Activated CD4-positive, alpha-beta T cell treated with anti-CD3 and anti-CD28 coated beads, Interleukin-10, Interleukin-2, amounts not matched to agents 100 ng/mL and 50 ng/mL, durations not matched to agents 16 hours and 8 hours (primary cell): Measurements from ENCODE around the gene OSGEP.

Experiments
- DNase-seq: peaks from one replicate; pipeline ENCODE4 v3.0.0-alpha.2; 2020

Gene OSGEP

DNA sequence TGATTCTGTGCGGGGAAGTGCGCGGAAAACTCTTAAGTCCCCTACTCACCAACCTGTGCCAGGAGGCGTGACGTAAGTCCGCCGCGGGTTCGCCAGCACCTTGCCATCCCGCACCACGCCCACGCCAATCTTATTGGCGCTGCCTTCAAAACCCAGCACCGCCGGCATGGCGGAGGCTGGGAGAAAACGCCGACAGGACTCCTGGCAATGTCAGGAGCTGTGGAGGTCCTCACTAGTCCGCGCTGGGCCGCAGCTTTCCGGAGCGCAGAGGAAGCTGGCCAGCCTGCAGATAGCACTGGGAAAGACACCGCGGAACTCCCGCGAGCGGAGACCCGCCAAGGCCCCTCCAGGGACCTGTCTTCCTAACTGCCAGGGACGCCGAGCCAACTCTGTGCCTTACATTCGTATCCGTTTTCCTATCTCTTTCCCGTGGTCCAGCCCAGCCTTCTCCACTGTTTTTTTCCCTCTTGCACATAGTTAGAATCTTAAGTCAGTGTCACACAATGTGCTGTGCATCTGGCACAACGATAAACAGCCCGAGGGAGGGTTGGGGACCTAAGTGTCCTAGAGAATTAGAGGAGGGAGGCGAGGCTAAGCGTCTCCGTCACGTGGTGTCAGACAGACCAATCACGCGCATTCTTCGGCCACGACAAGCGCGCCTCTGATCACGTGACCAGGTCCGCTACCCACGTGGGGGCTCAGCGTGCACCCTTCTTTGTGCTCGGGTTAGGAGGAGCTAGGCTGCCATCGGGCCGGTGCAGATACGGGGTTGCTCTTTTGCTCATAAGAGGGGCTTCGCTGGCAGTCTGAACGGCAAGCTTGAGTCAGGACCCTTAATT lies at the start of gene OSGEP, which contains the start of gene APEX1:
OSGEP (minus strand) TSS at position 297 of the 839 bp plus-strand sequence; CDS start at position 168, 129 bp downstream.
APEX1 (plus strand) TSS at position 711 of the 839 bp plus-strand sequence. CDS start 420 bp downstream, outside the sequence.
- DNase-seq = peak; percentile 99

DNA sequence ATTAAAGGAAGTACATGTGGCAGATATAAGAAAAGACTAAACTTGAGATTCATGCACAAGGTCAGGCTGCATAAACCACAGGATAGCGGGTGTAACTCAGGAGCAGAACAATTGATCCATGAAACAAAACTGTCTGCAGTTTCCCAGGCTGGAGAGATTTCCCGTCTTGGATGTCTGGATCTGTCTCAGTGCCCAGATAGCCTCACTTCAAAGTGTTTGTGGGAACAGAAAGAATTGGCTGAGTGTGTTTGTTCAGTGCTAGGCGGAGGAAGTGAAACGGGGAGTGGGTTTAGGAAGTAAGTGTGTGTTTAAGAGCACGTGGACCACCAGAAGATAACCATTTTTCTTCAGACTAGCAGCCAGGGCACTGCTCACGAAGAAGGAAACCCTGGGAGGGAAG lies 49.3 kb upstream of the OSGEP start:
- no peak for DNase-seq

DNA sequence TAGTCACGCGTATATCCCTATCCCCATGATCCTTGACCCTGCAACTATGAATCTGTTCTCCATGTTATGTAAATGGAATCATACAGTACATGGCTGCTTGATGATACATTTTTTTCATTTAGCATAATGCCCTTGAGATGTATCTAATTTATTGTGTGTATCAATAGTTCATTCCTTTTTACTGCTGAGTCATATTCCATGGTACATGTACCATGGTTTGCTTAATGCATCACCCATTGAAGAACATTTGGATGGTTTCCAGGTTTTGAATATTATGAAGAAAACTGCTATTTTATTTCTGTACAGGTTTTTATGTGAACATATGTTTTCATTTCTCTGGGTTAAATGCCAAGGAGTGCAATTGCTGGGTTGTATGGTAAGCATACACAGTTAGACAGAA lies 46.7 kb upstream of the OSGEP start:
- DNase-seq = no peak

DNA sequence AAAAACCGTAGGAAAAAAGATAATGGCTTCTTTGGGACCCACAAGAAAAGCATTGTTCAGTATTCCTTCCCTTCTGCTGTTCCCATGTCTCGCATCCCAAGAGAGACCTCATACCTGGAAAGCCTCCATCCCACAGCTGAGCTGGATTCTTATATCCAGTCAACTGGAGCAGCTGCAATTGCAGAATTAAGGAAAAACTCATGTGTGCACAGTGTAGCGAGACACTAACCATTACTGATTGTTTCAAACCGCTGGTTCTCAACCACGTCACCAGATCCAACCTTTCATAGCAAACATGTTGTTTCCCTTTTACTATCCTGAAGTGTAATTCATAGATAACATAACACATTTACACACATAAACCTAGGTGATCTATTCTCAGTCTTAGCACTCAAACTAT lies 45.3 kb upstream of the OSGEP start:
- no peak for DNase-seq

DNA sequence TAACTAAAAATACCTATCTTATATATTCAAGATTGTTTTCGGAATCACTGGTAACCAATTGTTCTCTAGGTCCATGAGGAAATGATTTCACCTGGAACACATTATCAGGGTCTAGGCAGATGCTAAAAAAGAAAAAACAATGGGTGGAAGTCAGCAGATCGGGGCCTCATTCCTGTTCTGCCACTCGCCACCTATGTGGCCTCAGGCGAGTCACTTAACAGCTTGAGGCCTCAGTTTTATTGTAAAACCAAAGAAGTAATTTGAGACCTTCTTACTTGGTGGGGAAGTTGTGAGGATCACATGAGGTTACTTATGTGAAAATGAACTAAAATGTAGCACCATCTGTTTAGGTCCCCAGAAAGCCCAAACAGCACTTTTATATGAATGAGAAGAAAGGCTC lies 44.5 kb upstream of the OSGEP start:
- DNase-seq = peak; percentile 13

DNA sequence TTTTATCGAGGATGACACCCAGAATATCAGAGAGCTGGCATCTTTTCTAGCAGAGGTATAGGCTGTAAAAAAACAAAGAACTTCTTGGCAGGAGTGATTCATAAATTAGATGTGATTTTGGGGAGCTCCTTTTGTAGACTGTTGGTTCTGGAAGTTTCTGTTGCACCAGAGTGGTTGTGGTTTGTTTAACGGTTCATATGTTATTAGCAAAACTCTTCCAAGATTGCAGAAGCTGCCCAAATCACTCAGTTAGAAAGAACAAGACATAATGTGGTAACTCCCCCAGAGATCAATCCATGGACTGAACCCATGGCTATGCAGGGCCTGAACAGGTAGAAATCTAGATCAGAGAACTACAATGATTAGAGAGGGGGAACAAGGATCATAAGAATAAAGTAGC lies 44.0 kb upstream of the OSGEP start:
- DNase-seq = no peak

DNA sequence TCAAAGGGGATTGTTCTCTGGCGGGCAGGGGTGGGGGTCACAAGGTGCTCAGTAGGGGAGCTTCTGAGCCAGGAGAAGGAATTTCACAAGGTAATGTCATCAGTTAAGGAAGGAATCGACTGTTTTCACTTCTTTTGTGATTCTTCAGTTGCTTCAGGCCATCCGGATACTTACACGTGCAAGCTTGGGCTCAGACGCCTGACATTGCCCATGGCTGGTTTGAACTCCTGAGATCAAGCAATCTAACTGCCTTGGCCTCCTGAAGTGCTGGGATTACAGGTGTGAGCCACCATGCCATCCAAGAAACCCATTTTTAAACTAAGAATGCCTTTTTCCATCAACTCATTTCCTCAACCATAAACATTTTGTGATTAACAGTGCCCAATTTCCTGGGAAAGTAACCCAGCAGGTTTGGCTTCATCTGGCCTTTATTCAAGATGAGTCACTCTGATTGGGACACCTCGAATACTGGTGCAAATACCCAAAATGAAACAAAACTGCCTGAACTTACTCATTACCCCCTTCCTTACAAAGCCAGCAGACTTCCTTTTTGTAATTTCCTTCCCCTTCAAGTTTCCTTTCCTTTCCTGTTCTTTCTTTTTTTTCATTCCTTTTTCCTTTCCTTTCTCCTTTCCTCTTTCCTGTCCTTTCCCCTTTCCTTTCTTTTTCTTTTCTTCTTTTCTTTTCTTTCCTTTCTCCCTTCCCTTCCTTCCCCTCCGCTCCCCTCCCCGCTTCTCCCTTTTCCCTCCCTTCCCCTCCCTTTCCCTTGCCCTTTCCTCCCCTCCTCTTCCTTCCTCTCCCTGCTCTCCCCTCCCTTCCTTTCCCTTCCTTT lies 40.5 kb upstream of the OSGEP start:
- peak; percentile 57 for DNase-seq

DNA sequence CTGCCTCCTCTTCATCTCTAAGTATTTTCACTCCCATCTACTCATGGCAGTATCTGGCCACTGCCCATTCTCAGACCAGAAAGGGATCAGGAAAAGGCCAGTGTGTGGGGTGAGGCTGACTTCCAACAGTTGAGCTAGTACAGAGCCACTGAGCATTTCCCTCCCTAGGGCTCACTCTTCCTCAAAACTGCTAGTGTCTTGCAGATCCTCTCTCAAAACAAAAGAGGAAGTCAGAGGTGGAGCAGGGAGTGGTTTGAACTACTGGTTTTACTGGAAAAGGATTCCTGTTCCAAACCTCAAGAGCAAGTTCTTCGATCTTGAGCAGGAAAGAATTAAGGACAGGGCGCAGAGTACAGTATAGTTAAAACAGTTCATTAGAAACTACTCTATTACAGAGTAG lies 39.0 kb upstream of the OSGEP start:
- DNase-seq = no peak

DNA sequence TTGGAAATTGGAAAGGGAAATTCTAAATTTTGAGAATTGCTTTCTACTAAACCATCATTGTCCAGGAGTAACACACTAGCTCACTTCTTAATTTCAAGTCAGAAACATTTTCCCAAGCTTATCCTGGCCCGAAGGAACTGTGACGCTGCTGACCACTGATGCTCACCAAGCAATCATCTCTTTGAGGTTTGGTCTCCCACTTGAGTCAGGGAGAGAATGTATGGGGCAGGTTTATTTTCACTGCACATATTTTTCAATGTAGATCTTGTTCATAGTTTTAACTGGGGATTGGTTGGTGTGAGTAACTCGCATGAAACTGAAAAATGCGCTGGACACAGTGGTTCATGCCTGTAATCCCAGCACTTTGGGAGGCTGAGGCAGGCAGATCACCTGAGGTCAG lies 37.9 kb upstream of the OSGEP start:
- DNase-seq = no peak

DNA sequence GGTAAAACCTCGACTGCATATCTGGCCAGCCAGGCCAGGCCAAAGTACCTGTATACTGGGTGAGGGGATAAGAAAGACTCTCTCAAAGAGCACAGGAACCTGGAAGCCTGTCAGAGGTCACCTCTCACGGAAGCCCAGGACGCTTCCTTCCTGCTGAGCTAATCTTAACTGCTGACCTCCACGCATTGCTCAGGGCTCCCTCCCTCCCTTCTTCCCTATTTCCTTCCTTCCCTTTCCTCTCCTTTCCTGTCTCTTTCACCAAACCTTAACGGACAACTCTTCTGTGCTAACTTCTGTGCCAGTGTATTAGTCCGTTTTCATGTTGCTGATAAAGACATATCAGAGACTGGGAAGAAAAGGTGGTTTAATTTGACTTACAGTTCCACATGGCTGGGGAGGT lies 36.0 kb upstream of the OSGEP start:
- DNase-seq = no peak

DNA sequence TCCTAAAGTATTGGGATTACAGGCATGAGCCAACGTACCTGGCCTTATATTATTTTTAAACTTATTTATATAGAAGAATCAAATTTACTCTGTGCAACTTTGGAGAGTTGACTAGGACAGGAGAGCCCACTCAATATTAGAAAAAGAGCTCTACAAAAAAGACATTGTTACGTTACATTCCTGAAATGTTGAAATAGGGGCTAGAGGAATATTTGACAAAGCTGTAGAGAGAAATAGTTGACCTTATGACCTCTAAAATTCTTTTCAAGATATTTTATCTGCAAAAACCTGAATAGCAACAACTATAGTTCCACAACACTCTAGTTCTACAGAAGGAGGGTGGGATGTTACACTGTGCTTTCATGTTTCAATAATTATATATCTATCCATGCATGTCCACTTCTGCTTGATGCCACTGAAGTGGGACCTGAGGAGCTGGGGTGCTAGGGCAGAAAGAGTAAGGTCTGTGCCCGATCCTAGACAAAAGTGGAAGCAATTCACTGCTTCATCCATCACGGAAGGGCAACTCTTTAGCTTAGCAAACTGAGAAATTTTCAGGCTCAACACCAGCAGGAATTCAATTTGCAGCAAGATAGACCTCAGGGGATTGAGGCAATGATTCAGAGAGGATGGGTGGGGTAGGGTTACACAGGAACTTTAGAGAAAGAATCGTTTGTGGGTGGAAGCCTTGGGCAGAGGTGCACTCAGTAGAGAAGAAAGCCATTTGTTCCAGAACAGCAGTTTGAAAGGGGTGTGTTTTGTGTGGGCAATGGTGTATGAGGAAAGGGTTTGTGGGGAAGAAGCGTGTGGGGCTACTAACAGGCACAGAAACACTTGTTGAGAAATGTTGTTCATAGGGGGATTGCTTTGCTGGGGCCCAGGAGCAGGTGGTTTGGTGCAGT lies 34.7 kb upstream of the OSGEP start:
- DNase-seq = no peak

DNA sequence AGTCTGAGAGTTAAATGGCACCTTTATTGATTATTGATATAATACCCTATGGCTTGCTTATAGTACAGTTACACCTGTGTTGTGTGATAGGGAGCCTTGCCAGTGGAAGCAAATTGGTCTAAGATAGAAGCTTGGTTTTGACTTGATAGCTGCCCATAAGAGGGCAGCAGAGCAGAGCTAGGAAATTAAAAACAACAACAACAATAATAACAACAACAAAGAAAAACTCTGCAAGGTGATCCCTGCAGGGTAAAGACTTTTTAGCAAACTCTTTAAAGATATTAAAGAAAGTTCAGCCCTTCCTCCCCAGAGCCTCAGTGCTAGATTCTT lies 32.7 kb upstream of the OSGEP start:
- no peak for DNase-seq

DNA sequence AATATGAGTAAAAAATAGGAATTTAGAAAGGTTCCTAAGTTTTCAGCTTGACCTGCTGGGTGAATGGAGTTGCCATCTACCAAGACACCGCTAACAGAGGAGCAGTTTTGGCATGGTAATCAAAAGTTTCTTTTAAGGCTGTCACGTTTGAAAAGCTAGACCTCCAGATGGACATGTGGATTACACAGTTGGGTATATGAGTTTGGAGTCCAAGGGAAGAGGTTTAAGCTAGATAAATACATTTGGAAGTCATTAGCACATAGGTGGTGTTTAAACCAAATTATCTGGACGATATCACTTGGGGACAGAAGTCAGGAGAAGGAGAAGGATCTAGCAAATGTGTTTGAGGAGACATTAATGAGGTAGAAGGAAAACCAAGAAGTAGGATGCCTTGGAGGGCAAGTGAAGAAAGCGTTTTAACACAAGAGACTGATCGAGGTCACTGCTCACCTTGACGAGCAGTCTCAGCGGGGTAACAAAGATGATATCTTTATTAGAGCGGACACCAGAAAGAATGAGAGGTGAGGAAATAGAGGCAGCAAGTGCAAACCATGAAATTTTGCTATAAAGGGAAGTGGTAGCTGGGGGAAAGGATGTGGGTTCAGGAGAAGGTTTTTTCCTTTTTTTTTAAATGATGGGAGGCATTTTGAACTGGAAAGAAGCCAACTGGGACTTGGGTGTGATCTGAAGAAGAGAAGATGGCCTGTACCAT lies 32.2 kb upstream of the OSGEP start:
- DNase-seq = no peak

DNA sequence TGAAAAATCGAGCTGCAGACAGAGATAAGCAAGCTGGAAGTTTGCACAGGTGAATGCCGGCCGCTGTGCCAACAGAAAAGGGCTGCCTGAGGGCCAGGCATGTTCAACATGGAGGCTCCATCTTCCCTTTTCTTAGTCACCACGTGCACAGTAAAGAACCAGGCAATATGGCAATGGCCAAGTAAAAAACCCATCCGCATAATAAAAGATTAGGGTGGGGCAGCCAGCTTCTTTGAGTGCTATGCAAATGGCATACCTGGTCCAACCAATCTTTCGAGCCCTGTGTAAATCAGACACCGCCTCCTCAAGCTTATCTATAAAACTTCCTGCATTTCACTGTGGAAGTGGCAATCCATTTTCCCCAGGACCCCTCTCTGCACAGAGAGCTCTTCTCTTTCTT lies 31.3 kb upstream of the OSGEP start:
- DNase-seq = no peak

DNA sequence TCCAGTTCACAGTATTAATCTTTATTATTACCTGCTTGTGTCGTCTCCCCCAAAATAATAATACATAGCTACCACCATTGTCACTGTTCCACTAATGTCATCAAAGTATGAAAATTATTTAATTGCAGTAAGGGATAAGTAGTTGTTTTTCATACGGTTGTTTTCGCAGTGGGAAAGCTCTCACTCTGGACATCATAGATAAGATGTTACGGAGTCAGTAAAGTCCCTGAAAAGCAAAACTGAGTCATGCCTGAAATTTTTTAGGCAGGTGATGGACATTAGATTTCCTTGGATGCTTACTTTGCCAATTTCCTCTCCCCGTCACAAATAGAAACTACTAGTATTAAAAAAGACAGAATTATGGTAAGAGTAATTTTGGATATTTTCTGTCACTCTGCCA lies 27.8 kb upstream of the OSGEP start:
- DNase-seq = no peak

DNA sequence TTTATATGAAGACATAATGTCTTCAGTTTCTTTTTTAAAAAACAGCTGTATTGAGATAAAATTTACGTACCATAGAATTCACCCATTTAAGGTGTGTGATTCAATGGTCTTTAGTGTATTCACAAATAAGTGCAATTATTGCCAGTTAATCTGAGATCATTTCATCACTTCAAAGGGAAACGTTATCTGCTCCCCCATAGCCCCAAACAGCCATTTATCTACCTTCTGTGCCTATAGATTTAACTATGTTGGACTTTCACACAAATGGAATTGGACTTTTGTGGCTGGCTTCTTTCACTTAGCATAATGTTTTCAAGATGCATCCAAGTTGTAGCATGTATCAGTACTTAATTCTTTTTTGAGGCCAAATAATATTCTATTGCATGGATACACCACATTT lies 24.3 kb upstream of the OSGEP start:
- DNase-seq = no peak

DNA sequence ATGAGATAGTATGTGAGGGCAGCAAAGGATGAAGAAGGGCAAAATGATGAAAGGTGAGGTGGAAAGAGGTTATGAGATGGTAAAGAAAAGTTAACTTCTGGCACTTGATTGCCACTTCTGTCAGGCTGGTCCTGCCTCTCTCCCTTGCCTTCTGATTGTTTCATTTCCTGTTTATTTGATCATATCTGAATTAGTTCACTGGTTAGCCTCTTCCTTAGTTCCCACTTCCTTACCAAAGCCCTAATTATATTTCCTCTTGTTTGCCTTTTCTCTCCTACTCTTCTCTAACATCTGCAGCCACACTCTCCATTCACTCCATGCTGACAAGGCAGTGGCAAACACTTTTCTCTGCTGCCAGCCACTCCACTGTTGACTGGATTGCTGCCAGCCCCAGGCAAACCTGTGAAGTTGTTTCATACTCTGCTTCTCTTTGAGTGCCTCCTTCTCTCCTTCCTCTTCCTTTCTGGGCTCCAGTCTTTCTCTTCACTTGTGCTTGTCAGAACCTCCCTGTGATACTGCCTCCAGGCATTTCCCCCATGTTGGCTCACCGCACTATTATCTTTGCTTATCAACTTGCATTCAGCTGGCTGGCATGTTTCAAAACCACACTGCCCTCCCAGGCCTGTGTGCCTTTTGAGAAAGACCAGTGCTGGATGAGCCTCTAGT lies 22.7 kb upstream of the OSGEP start:
- DNase-seq = peak; percentile 44

DNA sequence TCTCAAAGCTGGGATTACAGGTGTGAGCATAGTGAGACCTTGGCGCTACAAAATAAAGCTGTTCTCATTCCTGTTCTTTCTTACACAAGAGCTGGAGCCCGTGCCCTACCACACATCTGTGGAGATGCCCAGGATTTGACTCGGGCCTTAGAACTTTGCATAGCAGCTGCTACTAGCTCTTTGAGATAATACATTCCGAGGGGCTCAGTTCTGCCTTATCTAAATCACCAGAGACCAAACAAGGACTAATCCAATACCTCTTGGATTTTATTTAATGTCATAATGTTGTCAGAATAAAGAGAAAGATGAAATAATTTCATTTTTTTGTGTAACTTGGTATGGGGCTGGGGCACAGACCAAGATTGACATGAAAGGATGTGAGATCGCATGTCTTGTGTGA lies 22.2 kb upstream of the OSGEP start:
- DNase-seq = no peak

DNA sequence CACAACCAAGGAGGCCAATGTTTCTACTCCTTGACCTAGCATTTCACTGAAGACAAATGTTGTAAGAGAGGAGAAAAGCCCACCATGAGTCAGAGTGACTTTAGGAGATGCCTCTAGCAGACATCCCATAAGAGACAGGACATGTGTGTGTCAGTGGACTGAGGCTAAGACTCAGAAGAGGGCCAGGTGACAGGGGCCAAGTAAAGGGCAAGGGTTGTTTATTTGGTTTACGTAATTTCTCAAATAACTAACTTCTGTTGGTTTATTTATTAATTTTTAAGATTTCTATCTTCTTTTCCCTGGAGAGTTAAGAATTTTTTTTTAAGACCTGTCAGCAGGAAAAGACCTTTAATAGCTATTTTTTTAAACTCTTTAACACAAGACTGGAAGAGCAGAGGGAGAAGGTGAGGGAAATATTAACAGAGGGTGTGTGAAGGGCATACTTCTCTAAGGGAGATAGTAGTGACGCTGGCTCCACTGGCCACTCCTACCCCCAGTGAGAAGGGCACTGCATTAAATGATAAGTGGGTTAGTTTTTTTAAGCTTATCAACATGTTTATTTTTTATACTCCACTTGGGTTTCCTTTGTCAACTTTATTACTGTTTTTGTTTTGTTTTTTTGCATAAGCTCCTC lies 18.0 kb upstream of the OSGEP start:
- no peak for DNase-seq

DNA sequence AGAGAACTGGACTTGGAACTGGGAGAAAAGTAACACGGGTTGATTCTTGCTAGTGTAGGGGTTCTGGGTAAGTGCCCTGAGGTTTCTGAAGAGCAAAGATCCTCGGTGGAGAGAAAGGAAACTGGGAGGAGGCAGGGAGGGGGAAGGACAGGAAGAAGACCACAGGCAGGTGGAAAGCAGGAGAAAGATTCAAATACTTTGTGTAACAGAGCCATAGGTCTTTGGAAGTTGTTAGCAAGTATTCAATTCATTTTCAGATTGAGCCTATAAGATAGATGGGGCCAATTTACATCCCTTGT lies 15.9 kb upstream of the OSGEP start:
- no peak for DNase-seq

DNA sequence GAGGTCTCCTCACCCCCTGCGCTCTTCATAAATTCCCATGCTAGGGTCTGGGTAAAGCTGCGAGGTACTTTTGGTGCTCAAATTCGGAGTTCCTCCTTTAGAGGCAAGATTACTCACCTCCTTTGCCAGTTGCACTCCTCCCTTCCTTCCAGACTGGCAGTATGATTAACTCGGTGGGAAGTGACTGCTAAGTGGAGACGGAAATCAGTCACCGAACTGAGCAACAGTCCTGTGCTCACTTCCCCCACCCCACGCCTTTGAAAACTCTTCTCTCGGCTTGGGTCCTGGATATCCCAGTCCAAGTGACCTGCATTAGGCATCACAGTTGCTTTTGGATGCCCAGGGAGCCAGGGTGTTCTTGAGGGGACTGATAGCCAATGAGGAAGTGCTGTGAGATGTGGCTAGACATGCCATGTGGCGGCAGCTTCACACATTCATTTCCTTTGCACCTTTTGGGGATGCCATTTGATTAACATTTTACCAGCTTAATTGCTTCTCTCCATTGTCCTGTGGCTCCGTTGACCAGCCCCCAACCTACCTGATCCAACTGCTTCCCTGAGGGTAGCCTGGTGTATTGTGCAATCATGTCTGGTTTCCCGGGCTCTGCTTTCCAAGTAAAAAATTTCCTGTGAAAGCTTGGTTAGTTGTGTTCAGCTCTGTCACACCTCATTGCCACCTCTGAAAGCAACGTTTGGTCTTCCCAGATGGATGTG lies 15.4 kb upstream of the OSGEP start:
- DNase-seq = peak; percentile 91
